Peyer's patch (tissue), 4 donors: ENCODE data around the gene DNAL1.

ENCODE experiments used
- POLR2A ChIP-seq, 2 donors: fragments of 450-650 bp; IDR thresholded peaks; one replicate each; pipeline ENCODE4 v1.5.1; 2017; ENCODE audit warnings: antibody characterized with exemption in 2 of 2, mild to moderate bottlenecking in 2 of 2, moderate library complexity in 2 of 2
- TF ChIP-seq, protein P1 (sequence below), 6 experiments: fragments of 450-650 bp in 4 of 6; fragments of 200-600 bp in 2 of 6; sonication (generic) in 1 of 6; IDR thresholded peaks; one replicate each; pipeline ENCODE4 v1.5.1; 2017 to 2019; ENCODE audit warnings: antibody characterized with exemption in 6 of 6, mild to moderate bottlenecking in 3 of 6, moderate library complexity in 1 of 6

DNA sequence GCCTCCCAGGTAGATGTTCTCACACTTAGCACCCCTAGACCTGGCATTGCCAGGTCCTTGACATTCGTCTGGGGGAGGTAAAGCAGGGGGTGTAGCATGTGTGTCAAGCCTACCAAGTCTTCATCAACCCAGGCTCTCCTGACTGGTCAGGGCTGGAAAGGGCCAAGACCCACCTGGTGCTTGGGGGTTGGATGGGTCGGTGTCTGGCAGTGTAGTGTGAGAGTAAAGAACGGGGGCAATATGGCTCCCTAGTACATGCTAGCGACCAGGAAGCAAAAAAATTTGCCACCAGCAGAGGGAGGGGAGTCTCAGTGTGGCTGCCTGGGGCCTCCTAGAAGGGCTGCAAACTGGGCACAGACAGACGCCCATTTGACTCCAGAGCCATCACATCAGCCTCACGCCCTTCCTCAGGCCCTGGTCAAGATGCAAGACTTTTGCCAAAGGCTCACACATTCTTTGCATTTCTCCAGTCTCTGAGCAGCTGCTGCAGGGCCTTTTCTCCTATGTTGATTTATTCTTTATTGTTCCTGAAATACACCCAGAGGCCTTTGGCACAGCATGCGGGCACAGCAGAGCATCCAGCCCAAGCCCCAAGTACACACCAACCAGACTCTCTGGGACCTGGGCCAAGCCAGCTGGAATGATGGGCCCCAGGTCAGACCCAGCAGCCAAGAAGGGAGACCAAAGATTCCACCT lies 107.7 kb downstream of the DNAL1 start:
- TF ChIP-seq, protein P1, sequence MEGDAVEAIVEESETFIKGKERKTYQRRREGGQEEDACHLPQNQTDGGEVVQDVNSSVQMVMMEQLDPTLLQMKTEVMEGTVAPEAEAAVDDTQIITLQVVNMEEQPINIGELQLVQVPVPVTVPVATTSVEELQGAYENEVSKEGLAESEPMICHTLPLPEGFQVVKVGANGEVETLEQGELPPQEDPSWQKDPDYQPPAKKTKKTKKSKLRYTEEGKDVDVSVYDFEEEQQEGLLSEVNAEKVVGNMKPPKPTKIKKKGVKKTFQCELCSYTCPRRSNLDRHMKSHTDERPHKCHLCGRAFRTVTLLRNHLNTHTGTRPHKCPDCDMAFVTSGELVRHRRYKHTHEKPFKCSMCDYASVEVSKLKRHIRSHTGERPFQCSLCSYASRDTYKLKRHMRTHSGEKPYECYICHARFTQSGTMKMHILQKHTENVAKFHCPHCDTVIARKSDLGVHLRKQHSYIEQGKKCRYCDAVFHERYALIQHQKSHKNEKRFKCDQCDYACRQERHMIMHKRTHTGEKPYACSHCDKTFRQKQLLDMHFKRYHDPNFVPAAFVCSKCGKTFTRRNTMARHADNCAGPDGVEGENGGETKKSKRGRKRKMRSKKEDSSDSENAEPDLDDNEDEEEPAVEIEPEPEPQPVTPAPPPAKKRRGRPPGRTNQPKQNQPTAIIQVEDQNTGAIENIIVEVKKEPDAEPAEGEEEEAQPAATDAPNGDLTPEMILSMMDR (IDR thresholded peaks at IDR 0.05): peak in 4 of 6 experiments; percentile 10 to 46 (median 34)
- TF ChIP-seq POLR2A (IDR thresholded peaks at IDR 0.05): no peak
